ENCODE results near the gene MCM3AP.
"Not testable (repeated sequence)": the region's sequence is repeated elsewhere in the genome, so short reads cannot be mapped to it uniquely, and the experiment has no call there.

MCM3AP gene

DNA sequence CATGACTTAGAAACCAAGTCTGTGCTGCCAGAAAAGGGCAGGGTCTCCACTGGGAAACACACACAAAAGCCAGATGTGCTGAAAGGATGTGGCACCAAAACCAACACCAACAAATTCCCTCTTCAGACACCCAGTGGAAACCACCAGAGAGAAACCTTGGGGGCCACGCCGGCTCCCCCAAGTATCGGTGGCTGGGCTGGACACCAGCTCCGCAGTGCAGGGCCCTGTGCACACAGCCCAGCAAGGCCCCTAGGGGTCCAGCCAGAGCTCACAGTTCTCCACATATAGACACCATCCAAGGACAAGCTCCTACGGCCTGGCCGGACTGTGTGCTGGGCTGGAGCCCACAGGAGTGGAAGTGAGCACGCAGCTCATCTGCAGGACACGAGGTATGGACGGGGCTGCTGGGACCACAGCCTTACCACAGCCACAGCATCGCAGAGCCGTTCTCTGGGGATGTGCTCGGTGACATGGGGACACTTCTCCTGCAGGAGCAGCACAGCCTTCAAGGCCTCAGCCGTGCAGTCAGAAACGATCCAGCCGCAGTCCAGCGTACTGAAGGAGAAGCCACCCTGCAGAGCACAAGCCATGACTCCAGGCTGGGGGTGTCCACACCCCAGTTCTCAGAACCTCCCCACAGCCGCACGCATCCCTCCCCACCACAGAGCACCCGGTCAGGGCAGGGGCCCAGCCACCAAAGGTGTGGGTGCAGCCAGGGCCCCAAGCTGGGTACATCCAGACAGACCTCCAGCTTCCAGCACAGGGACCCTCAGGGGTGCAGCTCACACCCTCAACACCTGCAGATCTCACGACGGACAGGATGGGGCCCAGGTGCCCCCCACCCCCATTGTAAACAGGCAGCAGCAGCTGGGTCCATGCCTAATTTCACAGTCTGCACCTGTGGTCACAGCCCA lies 78.1 kb downstream of the MCM3AP start:
- no peak for DNase-seq (ENCODE audit: low read depth in 2 of 2, low spot score in 1 of 2)

DNA sequence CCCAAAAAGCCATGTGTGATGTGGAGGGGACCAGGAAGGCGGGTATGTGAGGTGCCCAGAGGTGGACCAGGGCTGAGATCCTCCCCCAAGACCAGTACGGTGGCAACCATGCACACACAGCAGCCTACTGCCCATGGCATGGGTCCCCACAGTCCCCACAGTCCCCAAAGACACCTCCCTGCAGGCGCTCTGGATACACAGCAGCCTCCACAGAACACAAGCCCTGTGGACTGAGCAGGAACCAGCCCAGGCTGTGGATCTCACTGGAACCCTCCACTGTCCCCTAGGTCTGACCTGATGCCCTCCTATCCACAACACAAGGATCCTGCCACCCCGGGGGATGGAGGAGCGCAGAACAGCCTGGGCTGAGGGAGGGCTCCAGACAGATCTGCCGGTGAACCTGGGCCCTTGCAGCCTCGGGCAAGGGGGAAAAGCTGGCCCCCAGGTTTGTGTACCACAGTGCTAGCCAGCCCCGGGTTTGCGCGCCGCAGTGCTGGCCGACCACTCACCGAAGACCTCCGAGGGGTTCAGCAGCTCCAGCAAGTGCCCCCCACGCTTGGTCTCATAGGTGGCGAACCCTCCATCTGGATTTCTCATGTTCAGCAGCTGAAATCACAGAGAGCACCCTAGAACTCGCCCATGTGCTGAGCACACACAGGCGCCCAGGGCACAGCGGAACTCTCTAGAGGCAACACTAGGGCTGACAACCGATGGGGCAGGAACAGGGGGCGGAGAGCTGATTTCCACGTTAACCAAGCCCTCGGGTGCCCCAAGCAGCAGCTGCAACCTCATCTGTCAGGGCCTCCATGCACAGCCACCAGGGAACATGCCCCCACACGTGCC lies 79.0 kb downstream of the MCM3AP start:
- DNase-seq (ENCODE audit: low read depth in 2 of 2, low spot score in 1 of 2) = no peak

DNA sequence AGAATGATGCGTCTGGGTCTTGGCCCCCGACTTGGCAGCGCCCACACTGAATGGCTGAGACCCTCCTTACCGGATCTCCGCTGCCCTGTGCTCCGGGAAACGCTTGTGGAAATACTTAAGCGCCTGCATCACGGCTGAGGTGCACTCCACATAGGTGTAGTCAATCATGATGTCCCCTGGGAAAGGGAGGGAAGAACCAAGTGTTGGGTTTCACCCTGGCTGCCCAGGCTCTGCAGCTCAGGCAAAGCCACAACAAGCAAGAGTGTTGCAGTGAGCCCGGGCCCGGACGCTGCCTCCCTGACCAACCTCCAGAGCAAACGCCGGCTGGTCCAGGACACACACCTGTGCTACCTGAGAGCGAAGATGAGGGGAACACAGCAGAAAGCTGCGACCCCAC lies 79.6 kb downstream of the MCM3AP start:
- DNase-seq (ENCODE audit: low read depth in 2 of 2, low spot score in 1 of 2) = no peak

GRCh38 chr21:46205166-46205565 lies 80.2 kb downstream of the MCM3AP start:
- no peak for DNase-seq (ENCODE audit: low read depth in 2 of 2, low spot score in 1 of 2)

GRCh38 chr21:46203203-46203600 lies 82.2 kb downstream of the MCM3AP start:
- no peak for DNase-seq (ENCODE audit: low read depth in 2 of 2, low spot score in 1 of 2)

- DNase-seq (ENCODE audit: low read depth in 2 of 2, low spot score in 1 of 2) = no peak
These were observed 82.7 kb downstream of the MCM3AP start for GRCh38 chr21:46202592-46203202.

DNA sequence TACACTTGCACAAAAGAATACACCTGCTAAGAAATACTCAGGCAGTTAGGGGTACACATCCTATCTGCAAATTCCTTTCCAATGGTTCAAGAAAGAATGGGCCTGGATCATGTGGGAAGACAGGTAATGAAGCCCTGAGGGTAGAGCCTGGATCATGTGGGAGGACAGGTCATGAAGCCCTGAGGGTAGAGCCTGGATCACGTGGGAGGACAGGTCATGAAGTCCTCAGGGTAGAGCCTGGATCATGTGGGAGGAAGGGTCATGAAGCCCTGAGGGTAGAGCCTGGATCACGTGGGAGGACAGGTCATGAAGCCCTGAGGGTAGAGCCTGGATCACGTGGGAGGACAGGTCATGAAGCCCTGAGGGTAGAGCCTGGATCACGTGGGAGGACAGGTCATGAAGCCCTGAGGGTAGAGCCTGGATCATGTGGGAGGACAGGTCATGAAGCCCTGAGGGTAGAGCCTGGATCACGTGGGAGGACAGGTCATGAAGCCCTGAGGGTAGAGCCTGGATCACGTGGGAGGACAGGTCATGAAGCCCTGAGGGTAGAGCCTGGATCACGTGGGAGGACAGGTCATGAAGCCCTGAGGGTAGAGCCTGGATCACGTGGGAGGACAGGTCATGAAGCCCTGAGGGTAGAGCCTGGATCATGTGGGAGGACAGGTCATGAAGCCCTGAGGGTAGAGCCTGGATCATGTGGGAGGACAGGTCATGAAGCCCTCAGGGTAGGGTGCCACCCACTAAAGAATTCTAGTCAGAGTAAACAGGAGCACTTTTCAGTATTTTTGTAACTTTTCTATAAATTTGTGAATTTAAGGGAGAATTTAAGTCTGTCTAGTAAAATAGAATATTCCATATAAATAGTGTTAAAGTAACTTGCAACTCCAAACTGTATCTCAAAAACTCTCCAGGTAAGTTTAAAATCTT lies 84.3 kb downstream of the MCM3AP start:
- not testable (repeated sequence) for DNase-seq (ENCODE audit: low read depth in 2 of 2, low spot score in 1 of 2)

DNA sequence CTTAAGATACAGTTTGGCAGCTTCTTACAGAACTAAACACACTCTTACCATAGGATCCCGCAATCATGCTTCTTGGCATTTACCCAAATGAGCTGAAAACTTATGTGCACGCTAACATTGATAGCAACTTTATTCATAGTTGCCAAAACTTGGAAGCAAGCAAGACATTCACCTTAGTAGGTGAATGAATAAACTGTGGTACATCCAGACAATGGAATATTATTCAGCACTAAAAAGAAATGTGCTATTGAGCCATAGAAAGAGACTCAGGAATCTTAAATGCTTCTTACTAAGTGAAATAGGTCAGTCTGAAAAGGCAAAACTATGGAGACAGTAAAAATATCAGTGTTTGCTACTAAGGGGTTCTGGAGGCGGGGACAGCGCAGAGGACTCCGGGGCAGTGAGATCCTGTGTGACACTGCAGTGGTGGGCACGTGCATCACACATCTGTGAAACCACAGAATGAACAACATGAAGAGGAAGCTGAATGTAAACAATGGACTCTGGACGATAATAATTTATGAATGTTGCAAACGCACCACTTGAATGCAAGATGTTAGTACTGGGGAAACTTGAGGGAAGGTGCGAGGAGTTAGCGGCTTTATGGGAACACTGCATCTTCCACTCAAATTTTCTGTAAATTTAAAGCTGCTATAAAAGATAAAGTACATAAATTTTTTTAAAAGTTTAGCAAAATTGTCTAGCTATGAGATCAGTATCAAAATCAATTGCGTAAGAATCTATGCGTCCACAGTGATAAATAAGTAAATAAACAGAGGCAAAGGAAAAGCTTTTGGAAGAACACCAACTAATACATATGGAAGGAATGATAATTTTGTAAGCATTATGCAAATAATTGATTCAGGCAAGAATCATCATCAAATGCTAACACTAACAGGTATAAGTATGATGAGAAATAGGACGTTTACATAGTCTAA lies 85.7 kb downstream of the MCM3AP start:
- DNase-seq (ENCODE audit: low read depth in 2 of 2, low spot score in 1 of 2) = no peak

- DNase-seq (ENCODE audit: low read depth in 2 of 2, low spot score in 1 of 2) = no peak
These were observed 88.7 kb downstream of the MCM3AP start for GRCh38 chr21:46196733-46197132.

GRCh38 chr21:46195595-46196195 lies 89.7 kb downstream of the MCM3AP start:
- no peak for DNase-seq (ENCODE audit: low read depth in 2 of 2, low spot score in 1 of 2)

DNA sequence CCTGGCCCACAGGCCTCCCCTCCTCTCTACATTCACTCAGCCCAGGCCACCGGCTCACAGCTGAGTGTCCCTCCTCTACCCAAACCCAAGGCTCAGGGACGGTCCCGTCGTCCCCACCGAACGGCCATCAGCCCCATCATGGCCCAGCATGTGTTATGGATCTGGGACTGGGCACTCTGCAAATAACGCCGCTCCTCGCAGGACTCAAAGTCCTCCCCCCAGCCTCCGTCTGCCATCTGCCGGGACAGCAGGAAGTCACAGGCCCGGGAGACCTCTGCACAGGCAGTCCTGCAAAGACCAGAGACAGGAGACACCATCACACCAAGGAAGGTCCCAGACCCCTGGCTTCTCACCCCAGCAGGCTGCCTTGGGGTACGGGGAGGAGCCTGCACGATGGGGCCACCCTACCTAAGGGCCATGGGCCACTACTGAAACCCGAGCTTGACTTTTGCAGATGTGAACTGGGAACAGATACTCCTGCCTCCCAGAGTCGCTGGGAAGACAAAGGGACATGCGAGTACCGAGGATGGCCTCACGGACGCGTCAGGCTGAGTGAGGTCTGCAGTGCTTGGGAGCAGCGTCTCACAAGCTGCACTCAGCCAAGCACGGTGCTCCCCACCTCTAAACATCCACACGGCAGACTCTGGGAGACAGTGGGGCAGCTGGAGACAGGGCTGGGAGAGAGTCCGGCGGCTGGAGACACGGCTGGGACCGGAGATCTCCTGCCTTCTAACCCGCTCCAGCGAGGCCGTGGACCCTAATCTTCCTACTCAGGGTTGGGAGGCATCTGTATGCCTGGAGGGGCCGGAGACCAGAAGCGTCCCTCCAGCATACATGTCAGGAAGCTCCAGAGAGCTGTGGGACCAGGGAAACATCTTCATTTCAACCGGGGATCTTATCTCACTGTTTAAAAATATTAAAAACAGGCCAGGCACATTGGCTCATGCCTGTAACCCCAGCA lies 90.8 kb downstream of the MCM3AP start:
- DNase-seq (ENCODE audit: low read depth in 2 of 2, low spot score in 1 of 2) = no peak

DNA sequence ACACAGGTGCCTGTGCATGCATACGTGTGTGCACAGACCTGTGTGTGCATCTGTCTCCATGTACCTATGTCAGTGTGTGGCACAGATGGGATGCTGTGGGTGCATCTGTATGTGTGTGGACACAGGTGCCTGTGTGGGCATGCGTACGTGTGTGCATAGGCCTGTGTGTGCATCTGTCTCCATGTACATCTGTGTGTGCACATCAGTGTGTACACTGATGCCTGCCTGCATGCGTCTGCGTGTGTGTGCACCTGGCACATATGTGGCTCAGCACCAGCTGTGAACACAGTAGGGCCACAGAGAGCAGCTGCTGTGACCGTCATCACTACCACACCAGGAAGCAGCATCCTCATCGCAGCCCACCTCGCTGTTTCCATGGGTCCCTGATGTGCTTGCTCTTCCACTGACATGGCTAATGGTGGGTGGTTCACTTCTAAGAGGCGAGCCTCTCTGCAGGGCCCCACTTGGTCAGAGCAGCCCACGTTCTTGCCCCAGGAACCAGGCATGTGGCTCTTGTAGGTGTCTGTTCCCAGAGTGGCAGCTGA lies 91.5 kb downstream of the MCM3AP start:
- DNase-seq (ENCODE audit: low read depth in 2 of 2, low spot score in 1 of 2) = no peak

DNA sequence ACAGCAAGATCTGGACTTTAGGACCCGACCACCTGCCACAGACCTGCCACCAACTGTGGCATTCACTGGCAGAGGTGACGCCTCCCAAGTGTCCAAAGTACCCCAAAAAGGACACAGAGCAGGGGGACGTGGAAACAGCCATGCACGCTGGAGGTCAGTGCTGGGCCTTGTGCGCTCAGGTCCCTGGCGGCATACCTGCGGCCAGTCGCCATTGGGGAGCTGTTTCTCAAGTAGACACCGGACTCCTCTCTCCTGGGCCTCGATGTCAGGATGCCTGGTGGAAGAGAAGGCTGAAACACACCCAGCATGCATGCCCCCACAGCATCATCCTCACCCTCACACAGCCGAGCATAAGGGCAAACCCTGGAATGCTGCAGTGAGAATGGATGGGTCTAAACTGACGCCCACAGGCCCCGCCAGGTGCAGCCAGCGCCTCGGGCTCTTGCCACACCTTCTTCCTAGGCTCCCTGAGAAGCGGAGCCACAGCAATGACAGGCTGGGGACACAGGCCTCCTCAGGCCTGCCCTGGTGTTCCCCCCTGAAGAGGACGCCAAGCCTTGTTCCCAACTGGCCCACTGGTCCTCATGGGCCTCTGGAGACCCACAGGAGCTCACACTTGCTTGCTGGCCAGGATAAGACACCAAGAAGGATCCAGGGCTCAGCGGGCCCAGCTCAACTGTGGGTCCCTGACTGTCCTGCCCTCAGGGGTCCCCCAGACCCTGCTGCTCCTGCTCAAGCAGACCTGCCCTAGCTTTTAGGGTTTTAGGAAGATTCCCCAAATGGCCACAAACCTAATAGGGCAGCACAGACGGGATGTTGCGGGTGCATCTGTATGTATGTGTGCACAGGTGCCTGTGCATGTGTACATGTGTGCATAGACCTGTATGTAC lies 93.5 kb downstream of the MCM3AP start:
- DNase-seq (ENCODE audit: low read depth in 2 of 2, low spot score in 1 of 2) = no peak

DNA sequence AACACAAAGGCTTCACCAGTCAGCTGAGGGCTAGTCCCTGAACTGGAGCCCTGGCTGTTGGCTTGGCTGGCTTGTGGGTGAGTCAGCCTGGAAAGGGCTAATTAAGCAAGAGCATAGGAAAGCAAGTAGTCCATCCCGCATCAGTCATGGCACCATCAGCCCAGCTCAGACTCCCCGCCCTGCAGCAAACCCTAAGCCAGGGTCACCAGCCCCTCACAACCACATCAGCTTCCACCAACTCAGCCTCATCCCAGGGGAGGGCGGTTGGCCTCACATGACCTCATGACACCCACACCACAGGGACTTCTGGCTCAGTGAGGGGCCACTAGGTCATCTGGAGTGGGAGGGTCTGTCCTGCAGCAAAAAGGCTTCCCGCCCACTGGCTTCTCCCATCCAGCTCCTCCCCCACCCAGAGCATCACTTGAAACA lies 94.1 kb downstream of the MCM3AP start:
- DNase-seq (ENCODE audit: low read depth in 2 of 2, low spot score in 1 of 2) = no peak

DNA sequence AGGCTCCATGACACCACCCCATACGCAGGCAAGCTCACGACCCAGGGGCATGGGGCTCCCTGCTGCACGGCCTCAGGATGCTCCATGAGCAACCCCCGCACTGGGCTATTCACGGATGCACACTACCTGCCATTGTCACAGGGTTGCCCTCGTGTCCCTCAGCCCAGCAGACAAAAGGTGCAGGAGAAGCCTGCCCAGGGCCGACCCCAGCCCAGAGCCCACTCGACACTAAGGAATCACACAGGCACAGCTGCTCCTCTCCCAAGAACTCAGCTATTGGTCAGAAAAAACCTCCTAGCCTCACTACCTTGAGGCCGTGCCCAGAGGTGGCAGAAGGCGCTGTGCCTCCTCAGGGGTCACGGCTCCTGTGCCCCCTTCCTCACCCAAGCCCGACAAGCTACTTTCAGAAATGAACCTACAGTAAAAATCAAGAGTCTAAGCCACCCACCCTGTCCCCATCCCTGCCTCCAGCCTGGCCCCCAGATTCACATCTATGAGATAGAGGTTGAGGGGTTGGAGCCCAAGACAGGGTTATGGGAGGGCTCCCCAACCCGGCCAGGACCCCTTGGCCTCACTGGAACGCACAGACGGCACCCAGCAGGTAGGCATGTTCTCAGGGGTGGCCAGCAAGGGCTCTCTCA lies 94.8 kb downstream of the MCM3AP start:
- no peak for DNase-seq (ENCODE audit: low read depth in 2 of 2, low spot score in 1 of 2)

DNA sequence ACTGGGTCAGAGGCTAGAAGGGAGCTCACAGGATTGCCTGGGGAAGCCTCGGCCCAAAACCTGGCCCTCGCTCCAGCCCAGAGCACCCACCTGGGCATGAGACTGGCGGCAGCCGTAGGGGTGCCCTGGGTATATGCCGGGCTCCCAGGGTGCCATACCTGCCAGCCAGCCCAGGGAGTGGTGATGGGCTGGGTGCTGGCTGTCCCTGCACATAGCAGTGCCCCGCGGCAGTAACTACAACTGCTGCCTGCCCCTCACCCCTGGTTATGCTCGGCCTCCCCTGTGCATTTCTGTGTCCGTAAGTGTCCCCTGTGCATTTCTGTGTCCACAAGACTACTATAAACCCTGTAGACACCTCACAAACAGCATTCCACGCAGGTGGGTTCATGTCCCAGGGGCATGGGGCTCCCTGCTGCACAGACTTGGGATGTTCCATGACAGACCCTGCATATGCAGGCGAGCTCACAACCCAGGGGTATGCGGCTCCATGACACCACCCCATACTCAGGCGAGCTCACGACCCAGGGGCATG lies 95.4 kb downstream of the MCM3AP start:
- no peak for DNase-seq (ENCODE audit: low read depth in 2 of 2, low spot score in 1 of 2)

All from stimulated activated CD8-positive, alpha-beta memory T cell treated with anti-CD3 and anti-CD28 coated beads, Interleukin-4, amount 100 ng/mL, for 1 hour (primary cell).